Measurements from ENCODE around the gene CHKB.

GRCh38 chr22:50610041-50610451 lies 27.4 kb upstream of the CHKB start:
- TF ChIP-seq POLR2AphosphoS5 (IDR thresholded peaks at IDR 0.05; ENCODE audit: borderline replicate concordance, low read depth, low read length): no peak
- TF ChIP-seq EZH2 (IDR thresholded peaks at IDR 0.05): no peak

Data from SK-N-MC (cell line).